ENCODE results near the gene FASTKD3. TPM values are rescaled to one million over a fixed set of nuclear protein-coding genes. Genes with fewer than 3 reads are reported as not detected.

FASTKD3 gene
- total RNA-seq, 1 donor from 2014 or later: 5.8 TPM

GRCh38 chr5:7844901-7845300, 23.9 kb downstream of the FASTKD3 start:
- peaks cover 60% of the 10 kb centered on the region for H3K27me3 Mint-ChIP-seq (ENCODE audit: unreplicated experiment)
- no peak for DNase-seq (ENCODE audit: extremely low spot score, unreplicated experiment)
- H3K27ac Mint-ChIP-seq (ENCODE audit: unreplicated experiment): no peak overlapping the region
- no peaks in the 10 kb centered on the region for H3K36me3 Mint-ChIP-seq (ENCODE audit: unreplicated experiment)
- H3K4me1 Mint-ChIP-seq (ENCODE audit: unreplicated experiment): peaks cover 4% of the 10 kb centered on the region
- H3K9me3 Mint-ChIP-seq (ENCODE audit: unreplicated experiment): no peaks in the 10 kb centered on the region
- TF ChIP-seq, protein P1, sequence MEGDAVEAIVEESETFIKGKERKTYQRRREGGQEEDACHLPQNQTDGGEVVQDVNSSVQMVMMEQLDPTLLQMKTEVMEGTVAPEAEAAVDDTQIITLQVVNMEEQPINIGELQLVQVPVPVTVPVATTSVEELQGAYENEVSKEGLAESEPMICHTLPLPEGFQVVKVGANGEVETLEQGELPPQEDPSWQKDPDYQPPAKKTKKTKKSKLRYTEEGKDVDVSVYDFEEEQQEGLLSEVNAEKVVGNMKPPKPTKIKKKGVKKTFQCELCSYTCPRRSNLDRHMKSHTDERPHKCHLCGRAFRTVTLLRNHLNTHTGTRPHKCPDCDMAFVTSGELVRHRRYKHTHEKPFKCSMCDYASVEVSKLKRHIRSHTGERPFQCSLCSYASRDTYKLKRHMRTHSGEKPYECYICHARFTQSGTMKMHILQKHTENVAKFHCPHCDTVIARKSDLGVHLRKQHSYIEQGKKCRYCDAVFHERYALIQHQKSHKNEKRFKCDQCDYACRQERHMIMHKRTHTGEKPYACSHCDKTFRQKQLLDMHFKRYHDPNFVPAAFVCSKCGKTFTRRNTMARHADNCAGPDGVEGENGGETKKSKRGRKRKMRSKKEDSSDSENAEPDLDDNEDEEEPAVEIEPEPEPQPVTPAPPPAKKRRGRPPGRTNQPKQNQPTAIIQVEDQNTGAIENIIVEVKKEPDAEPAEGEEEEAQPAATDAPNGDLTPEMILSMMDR (IDR thresholded peaks at IDR 0.05): no peak
- H3K4me3 Mint-ChIP-seq (ENCODE audit: unreplicated experiment): no peak overlapping the region

DNA sequence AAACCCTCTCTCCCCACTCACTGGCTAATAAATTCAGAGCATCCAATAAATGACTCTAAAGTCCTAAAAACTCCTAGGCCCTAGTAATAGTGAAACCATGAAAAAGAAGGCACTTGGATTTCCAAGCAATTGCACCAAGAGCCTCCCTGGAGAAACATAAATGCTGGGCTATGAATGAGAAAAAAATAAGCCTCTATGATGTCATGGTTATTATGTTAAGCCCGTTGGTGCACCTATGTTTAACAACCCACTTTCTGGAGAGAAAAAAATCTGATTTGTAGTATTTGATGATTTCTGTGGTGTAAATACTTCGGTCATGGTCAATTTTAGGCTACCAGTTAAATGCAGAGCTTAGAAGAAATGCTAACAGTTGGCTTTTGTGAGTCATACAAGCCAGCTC, 26.3 kb downstream of the FASTKD3 start:
- Mint-ChIP-seq H3K27me3 (ENCODE audit: unreplicated experiment) (peaks cover 52% of the 10 kb centered on the region), H3K27ac (ENCODE audit: unreplicated experiment) (no peak overlapping the region), H3K36me3 (ENCODE audit: unreplicated experiment) (no peaks in the 10 kb centered on the region), H3K4me3 (ENCODE audit: unreplicated experiment) (no peak overlapping the region), H3K4me1 (ENCODE audit: unreplicated experiment) (no peaks in the 10 kb centered on the region), H3K9me3 (ENCODE audit: unreplicated experiment) (no peaks in the 10 kb centered on the region)
- TF ChIP-seq, protein P1 (IDR thresholded peaks at IDR 0.05): no peak
- no peak for DNase-seq (ENCODE audit: extremely low spot score, unreplicated experiment)

GRCh38 chr5:7837403-7837802, 31.4 kb downstream of the FASTKD3 start:
- DNase-seq (ENCODE audit: extremely low spot score, unreplicated experiment): no peak
- Mint-ChIP-seq H3K36me3 (ENCODE audit: unreplicated experiment) (no peaks in the 10 kb centered on the region), H3K27me3 (ENCODE audit: unreplicated experiment) (peaks cover 18% of the 10 kb centered on the region), H3K4me3 (ENCODE audit: unreplicated experiment) (no peak overlapping the region), H3K27ac (ENCODE audit: unreplicated experiment) (no peak overlapping the region), H3K9me3 (ENCODE audit: unreplicated experiment) (no peaks in the 10 kb centered on the region), H3K4me1 (ENCODE audit: unreplicated experiment) (no peaks in the 10 kb centered on the region)
- TF ChIP-seq, protein P1 (IDR thresholded peaks at IDR 0.05): no peak

- Mint-ChIP-seq H3K27me3 (ENCODE audit: unreplicated experiment) (peaks cover 19% of the 10 kb centered on the region), H3K27ac (ENCODE audit: unreplicated experiment) (no peak overlapping the region), H3K9me3 (ENCODE audit: unreplicated experiment) (no peaks in the 10 kb centered on the region), H3K4me1 (ENCODE audit: unreplicated experiment) (no peaks in the 10 kb centered on the region), H3K4me3 (ENCODE audit: unreplicated experiment) (no peak overlapping the region), H3K36me3 (ENCODE audit: unreplicated experiment) (no peaks in the 10 kb centered on the region)
- DNase-seq (ENCODE audit: extremely low spot score, unreplicated experiment): no peak
- TF ChIP-seq, protein P1 (IDR thresholded peaks at IDR 0.05): no peak
These were observed 33.8 kb downstream of the FASTKD3 start for GRCh38 chr5:7834982-7835381.

DNA sequence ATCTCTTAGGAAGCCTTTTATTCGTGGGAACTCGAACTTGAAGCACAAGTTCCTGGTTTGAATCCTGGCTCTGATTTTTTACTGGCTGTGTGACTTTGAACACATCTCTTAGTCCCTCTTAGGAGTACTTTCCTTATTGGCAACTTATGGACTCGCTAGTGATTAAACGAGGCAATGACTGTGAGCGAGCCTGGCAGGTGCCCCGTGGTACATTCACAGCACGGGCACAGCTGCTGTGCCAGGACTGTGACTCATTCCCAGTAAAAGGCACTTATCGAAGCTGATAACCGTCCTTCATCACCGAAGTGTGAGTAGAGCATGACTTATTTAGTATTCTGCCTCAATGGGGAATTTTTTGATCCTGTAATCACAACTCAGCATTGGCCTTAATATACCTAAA, 40.6 kb downstream of the FASTKD3 start:
- H3K9me3 Mint-ChIP-seq (ENCODE audit: unreplicated experiment): no peaks in the 10 kb centered on the region
- H3K27ac Mint-ChIP-seq (ENCODE audit: unreplicated experiment): no peak overlapping the region
- H3K27me3 Mint-ChIP-seq (ENCODE audit: unreplicated experiment): peaks cover 32% of the 10 kb centered on the region
- no peak for DNase-seq (ENCODE audit: extremely low spot score, unreplicated experiment)
- no peaks in the 10 kb centered on the region for H3K36me3 Mint-ChIP-seq (ENCODE audit: unreplicated experiment)
- no peak overlapping the region for H3K4me3 Mint-ChIP-seq (ENCODE audit: unreplicated experiment)
- no peaks in the 10 kb centered on the region for H3K4me1 Mint-ChIP-seq (ENCODE audit: unreplicated experiment)
- TF ChIP-seq, protein P1 (IDR thresholded peaks at IDR 0.05): no peak

All from osteocyte (in vitro differentiated cells).